HTERT RPE-1 (cell line): ENCODE results near the gene JOSD2.
"Not testable (repeated sequence)": the region's sequence is repeated elsewhere in the genome, so short reads cannot be mapped to it uniquely, and the experiment has no call there.

Experiments
- in situ Hi-C: fragments of 300-500 bp; cut with MboI; formaldehyde crosslinking; loops from 4 replicates; pipeline ENCODE4 v1.14.3; 2020; ENCODE audit warnings: low sequenced_read_pairs

JOSD2 gene

DNA sequence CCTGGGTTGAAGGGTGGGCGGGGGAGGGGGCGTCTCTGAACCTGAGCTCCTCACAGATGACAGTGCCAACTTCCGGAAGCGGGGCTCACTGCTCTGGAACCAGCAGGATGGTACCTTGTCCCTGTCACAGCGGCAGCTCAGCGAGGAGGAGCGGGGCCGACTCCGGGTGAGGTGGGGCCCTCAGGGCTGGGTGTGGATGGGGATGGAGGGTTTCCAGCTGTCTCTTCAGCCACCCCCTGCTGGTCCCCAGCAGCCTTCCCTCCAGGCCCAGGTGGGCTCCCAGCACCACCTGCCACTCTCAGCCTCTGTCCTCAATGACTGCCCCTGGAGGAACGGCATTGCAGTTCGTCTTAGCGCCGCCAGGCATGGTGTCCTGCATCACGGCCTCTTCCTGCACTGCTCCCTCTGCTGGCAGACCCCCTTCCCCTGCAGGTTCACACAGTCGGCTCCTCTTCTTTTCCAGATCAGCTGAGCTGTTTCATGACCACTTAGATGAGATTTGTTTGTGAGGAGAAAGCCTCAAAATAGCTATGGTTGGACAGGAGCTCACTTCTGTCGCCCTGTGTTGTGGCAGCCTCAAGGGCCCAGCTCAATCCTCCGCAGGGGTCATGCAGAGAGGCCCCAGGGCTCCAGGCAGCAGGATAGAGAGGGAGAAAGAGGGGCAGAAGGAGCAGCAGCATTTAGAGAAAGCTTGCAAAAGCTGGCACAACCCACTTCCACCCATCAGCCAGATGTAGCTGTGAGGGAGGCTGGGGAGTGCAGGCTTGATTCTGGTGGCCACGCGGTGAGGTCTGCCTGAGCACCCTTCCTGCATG is 31.9 kb downstream of the JOSD2 start:
- in situ Hi-C loops = no loop called here

DNA sequence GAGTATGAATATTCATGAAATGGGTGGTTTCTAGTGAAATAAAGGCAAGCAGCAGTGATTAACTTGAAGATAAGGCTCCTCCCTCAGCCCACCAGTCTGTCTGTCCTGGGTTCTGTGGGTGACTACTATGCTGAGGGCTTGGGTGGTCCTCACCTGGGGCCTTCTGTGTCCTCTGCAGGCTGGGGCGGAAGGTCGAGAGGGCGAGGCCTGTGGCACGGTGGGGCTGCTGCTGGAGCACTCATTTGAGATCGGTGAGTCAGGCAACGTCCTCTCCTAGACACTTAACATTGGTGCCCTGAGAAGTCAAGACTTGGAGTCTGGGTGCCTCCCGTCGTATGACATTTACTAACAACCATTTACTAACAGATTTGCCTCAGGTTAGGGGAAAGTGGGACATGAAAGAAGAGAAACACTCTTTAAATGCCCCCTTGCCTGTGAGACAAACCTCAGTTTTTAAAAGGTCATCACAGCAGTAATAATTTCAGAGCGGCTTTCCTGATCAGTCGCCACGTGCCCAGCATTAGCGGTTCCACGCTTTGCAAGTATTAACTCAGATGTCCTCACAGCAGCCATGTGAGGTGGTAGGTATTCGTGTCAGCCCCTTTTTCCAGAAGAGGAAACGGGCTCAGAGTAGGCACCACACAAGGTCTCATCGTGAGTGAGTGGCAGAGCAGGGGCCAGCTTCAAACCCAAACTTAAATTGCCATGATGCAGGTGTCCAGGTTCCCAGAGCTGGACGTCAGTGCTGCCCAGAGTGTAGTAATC is 33.1 kb downstream of the JOSD2 start:
- in situ Hi-C loops = no loop called here

DNA sequence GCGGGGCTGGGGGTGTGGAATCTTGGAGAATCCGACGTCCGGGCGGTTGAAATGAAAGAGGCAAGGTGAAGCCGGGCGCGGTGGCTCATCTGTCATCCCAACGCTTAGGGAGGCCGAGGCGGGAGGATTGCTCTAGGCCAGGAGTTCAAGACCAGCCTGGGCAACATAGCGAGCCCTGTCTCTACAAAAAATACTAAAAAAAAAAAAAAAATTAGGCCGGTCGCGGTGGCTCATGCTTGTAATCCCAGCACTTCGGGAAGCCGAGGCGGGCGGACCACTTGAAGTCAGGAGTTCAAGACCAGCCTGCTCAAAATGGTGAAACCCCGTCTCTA is 34.1 kb downstream of the JOSD2 start:
- in situ Hi-C loops = no loop called here

DNA sequence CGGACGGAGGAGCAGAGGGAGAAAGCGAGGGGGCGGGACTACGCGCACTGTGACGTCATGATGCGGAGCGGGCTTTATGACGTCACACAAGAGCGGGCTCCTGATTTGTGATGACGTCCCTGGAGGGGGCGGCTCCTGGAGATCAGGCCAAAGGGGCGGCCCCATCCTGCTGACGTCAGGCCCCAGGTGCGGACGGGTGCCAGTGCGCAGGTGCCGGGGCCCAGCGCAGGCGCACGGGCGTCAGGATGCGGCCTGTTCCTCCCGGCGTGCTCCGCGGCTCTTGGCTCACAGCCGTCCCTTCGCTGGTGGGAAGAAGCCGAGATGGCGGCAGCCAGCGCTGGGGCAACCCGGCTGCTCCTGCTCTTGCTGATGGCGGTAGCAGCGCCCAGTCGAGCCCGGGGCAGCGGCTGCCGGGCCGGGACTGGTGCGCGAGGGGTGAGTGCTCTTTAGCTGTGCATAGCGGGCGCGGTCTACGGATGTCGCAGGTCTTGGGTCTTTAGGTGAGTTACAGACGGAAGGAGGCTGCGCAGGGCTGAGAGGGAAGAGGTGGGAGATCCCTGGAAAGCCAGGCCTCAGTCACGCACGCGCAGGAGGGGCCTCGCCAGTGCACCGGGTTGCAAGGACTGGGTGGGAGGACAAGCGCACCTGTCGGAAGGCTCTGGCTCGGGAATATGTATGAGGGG is 34.6 kb downstream of the JOSD2 start, which contains the start of the genes EMC10 and GARIN5A:
Gene EMC10, plus strand, starts transcription at position 284 of the 683 bp plus-strand sequence. Its CDS starts 38 bp downstream, at position 322.
Gene GARIN5A, minus strand, starts transcription at position 625 of the 683 bp plus-strand sequence. Its CDS starts 460 bp downstream, at position 165.
- in situ Hi-C loops = no loop called here

DNA sequence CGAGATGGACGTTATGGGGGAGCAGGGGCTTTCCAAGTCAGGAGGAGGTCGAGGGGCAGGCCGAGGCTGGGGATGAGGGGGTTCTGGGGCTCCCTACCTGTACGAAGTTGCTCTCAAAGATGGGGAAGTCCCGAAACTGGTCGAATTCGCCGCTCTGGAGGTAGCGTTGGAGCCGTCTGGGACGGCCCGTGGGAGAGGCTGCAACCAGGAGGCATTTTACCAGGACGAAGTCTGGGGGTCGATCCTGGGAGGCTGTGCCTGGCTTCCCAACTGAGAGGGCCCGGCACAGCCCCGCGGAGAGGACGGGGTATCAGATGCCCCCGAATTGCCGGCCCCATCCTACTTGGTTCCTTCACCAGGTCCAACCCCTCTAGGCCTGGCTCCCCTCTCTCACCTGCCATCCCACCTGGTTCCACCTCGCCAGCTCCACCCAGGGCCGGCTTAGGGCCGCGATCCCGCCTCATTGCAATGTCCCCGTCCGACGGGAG is 35.2 kb downstream of the JOSD2 start:
- in situ Hi-C loops = no loop called here

DNA sequence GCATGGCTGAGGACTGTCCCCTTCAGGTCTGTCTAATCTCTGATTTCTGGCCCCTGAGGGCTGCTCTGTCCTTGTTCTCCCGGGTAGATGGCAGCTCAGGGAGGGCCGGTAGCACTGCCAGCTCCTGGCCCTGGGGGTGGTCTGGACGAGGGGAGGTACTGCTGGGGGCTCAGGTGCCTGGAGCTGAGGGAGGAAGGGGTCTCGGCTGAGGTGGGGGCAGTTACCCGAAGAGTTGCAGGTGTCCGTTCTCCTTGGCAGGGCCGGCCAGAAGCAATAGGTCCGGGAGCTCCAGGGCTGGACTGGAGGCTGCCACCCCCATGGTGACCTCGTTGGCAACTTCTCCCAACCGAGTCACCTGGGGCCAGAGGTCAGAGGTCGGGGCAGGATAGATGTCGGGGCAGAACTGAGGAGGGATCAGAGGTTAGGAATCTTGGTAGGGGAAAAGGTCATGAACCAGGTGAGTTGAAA is 35.9 kb downstream of the JOSD2 start:
- in situ Hi-C loops = no loop called here

DNA sequence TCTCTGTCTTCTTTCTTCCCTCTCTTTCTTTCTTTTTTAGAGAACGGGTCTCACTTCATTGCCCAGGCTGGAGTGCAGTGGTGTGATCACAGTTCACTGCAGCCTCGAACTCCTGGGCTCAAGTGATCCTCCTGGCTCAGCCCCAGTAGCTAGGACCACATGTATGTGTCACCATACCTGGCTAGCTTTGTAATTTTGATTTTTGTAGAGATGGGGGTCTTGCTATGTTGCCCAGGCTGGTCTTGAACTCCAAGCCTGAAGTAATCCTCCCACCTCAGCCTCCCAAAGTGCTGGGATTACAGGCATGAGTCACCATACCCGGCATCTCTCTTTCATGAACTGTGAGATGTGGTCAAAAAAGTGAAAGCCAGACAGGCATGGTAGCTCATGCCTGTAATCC is 37.7 kb downstream of the JOSD2 start:
- in situ Hi-C loops = not testable (repeated sequence)

DNA sequence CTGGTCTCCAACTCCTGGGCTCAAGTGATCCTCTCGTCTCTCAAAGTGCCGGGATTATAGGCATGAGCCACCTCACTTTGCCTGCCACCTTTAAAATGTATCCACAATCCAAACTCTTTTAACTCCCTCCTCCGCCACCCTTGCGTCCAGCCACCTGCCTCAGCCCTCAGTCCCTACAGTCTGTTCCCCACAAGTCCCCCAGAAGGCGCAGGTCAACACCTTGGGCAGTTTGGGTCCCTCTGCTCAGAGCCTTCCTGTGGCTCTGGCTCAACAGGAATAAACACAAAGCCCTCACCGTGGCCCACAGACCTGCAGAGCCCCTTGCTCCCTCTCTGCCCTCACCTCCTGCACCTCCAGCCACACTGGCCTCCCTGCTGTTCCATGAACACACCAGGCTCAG is 42.2 kb downstream of the JOSD2 start:
- in situ Hi-C loops = no loop called here

DNA sequence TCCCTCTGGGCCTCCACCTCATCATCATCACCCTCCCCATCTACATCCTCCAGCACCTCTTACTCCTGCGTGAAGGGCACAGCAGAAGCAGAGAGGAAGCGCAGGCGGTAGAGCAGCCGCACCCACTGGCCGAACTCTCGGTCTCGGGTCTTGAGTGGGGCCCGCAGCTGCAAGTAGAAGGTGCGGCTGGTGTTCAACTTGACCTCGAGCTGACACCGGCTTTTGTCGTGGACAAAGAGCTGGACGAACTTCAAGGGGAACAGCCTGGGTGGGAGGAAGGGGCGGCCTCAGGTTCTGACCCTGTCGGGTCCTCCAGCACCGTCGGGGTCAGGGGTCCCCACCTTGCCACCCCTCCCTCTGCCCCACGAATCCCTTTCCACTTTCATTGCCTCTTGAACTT is 43.4 kb downstream of the JOSD2 start:
- in situ Hi-C loops = no loop called here

DNA sequence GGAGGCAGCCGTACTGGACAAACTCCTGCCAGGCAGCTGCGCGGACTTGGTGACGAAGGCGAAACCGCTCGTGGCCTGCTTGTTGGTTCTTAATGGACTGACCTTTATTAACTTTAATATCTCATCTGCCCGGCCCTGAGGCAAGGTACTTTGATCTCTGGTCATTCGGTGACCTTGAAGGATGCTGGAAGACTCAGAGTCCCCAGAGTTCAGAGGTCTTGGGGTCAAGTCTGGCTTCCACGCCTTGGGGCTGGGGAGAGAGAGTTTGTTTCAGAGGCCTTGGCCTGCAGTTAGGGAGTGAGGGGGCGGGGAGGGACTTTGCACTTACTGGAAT is 44.3 kb downstream of the JOSD2 start:
- in situ Hi-C loops = no loop called here

DNA sequence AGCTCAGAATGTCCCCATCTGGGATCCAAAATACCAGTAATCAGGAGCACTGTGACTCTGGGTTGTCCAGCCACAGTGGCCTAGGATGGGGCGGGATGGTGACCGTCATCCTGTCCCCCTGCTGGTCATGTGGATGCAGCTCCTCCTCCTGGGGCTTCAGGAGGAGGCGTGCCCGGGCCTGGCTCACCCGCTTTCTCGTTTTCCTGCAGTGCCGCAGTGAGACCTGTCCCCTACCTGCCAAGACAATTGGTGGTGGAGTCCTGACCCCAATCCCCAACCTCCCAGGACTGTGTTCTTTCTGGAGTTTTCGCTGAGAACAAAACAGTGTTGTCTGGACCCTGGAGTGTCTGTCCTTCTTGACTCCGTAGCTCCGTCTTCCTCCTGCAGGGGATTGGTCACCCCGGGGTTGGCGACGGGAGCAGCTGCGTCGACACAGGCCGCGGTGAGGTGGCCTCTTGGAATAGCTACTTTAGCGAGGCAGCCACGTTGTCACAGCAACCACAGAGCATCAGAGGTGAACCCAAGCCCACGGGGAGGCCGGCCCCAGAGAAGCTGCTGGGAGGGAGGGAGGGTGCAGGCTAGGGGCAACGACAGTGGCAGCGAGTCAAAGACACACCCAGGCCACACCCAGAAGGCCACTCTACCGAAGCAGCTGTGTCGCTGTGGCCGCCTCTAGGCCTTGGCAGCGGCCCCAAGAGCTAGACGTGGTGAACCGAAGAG is 44.8 kb downstream of the JOSD2 start:
- in situ Hi-C loops = no loop called here

DNA sequence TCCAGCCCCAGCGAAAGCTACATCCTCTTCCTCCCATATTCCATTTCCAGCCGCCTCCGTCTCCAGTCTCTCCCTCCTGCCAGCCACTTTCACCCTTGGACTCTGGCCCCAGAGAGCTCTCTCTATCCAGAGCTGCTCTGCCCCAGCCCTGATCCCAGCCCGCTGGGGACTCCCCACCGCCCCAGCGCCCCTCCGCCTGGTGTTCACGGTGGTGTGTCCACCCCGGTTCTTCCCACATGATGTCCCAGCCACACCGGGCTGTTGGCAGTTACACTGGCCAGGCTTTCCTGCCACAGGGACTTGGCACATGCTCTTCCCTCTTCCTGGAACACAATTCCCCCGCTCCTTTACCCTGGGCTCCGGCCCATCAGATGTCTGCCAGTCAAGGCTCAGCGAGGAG is 46.0 kb downstream of the JOSD2 start:
- in situ Hi-C loops = no loop called here

DNA sequence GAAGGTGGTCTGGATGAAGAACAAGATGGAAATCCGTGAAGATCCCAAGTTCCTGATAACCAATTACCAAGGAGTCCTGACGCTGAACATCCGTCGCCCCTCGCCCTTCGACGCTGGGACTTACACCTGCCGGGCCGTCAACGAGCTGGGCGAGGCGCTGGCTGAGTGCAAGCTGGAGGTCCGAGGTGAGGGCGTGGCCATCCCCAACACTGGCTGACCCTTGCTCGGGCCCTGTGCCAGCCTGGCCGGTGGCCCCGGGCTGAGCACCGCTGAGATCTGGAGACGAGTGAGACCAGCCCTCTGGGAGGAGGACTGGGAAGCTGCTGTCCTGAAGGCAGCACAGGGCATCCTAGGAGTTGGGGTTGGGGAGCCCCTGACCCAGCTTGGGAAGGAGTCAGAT is 46.6 kb downstream of the JOSD2 start:
- in situ Hi-C loops = no loop called here

DNA sequence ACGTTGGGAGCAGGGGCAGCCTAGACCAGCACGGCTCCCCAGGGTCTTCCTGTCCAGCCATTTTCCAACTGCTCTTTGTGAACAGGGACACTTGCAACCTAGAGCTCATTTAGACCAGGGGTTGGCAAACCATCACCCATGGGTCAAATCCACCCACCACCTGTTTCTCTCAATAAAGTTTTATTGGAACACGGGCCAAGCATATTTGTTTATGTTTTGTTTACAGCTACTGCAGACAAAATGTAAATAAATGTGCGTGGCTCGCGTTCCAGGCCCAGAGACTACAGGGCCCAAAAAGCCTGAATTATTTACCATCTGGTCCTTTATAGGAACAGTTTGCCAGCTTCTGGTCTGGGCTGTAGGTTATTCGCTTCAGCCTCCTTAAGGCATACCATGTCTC is 48.0 kb downstream of the JOSD2 start:
- in situ Hi-C loops = no loop called here

DNA sequence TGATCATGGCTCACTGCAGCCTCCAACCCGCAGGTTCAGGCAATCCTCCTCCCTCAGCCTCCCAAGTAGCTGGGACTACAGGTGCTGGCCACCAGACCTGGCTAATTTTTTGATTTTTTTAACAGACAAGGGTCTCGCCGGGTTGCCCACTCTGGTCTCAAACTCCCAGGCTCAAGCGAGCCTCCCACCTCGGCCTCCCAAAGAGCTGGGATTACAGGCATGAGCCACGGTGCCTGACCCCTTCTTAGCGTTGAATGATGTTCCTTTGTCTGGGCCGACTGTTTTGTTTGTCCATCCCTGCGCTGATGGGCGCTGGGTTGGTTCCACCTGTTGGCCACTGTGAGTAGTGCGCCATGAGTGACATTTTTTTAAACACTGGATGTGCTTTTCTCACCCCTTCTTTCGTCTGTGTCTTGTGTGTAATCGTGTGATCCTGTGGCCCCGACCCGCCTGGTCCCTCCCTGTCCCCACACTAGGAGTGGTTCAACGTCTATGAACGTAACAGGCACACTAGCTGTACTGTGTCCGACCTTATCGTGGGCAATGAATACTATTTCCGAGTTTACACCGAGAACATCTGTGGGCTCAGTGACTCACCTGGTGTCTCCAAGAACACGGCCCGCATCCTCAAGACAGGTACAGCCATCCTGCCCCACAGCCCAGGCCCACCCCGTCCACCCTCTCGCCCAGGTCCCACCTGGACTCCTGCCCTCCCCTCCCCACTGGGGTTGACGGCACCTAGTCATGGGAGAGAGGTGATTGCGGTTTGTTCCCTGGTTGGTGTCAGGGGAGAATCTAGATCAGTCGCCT is 49.7 kb downstream of the JOSD2 start:
- in situ Hi-C loops = no loop called here

DNA sequence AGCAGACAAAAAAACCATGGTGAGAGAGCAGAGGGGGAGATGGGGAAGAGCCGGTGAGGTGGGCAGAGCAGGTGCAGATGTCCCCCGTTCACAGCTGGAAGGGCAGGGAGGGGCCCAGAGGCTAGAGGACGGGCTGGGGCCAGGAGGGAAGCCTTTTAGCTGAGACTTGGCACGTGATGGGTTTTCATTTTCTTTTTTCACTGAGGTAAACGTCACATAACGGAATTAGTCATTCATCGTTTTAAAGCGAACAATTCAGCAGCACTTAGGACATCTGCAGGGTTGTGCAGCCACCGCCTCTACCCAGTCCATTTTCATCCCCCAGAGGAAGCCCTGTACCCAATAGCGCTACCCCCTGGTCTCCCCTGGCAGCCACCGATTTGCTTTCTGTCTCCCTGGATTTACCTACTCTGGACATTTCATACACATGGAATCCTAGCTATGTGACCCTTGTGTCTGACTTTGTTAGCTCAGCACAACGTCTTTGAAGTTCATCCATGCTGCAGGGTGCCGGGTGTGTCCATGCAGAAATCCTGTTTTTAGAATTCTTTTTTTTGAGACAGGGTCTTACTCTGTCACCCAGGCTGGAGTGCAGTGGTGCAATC is 50.7 kb downstream of the JOSD2 start:
- in situ Hi-C loops = no loop called here

DNA sequence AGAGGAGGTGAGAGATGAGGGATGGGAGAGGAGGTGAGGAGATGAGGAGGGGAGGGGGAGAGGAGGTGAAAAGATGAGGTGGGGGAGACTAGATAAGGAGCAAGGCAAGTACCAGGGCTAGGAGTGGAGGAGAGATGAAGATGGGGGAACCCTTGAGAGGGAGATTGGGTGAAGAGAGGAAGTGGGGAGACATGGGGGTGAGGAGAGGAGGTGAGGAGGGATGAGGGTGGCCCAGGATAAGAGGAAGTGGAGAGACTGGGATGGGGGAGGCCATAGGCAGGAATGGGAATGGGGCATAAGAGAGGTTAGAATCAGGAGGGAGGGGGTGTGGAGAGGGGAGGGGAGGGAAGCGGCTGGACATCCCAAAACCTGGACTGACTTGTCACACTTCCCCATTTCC is 51.4 kb downstream of the JOSD2 start:
- in situ Hi-C loops = no loop called here

DNA sequence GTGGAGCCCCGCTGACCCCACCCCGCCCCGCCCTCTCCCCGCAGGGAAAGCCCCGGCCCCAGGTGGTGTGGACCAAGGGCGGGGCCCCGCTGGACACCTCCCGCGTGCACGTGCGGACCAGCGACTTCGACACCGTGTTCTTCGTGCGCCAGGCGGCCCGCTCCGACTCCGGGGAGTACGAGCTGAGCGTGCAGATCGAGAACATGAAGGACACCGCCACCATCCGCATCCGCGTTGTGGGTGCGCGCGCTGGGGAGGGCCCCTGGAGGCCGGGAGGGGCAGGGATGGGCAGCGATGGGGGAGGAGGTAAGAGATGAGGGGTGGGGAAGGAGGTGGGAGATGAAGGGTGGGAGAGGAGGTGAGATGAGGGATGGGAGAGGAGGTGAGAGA is 51.9 kb downstream of the JOSD2 start:
- in situ Hi-C loops = no loop called here

DNA sequence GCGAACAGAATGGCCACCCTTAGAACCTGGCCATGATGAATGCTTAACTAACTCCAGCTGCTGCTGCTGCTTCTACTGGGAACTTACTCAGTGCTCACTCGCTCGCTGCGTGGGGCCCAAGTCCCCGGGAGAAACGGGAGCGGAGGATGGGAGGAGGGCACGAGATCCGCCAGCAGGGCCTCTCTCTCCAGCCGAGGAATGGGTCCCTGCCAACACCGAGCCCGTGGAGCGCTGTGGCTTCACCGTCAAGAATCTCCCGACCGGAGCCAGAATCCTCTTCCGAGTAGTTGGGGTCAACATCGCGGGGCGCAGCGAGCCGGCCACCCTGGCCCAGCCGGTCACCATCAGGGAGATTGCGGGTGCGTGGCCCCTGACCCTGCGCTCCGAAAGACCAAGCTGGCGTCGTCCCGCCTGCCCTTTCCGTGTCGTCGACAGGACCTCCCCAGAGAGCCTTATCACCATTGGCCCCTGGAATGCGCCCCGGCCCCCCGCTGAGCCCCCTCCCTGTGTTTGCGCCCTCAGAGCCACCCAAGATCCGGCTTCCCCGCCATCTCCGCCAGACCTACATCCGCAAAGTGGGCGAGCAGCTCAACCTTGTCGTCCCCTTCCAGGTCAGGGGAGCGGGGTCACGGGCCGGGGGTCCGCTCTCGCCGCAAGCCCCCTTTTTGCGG is 52.5 kb downstream of the JOSD2 start:
- in situ Hi-C loops = no loop called here
